ENCODE results near the gene SPG11. TPM values are rescaled to one million over a fixed set of nuclear protein-coding genes. Genes with fewer than 3 reads are reported as not detected.

SPG11 gene
- total and polyA plus RNA-seq, 9 of the 15 experiments (the other 6 are each of a cell fraction or from before 2014, with no cell fraction given): 23.3 to 71.2 (median 45.6) TPM

DNA sequence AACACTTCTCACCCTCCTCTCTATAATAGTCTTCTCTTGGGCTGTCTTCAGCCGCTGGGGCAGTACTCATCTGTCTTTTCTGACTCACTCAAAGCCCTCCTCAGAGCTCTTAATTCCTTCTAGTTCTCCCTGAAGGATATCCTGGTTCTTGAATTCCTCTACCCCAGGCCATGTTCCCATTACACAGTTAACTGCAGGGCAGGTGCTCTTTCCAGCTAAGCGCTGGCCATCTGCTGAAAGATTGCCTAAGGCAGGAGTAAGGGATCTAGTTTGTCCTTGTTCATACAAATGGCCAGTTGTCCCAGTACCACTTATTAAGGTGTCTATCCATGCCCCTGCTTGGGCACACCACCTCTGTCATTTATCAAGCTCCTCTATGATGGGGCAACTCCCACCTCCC is 10.2 kb upstream of the SPG11 start (continued):
- TF ChIP-seq CAMTA2 (CRISPR knock-in tag; conservative IDR thresholded peaks at IDR 0.05) (no peak), PHTF2 (CRISPR knock-in tag; IDR thresholded peaks at IDR 0.05) (no peak), ZNF695 (CRISPR knock-in tag; IDR thresholded peaks at IDR 0.05) (no peak), CCNT2 (IDR thresholded peaks at IDR 0.05; ENCODE audit: borderline replicate concordance, extremely low read depth, insufficient read length, low read depth, low read length) (no peak), XRCC3 (IDR thresholded peaks at IDR 0.05) (no peak), PPARD (CRISPR knock-in tag; IDR thresholded peaks at IDR 0.05) (no peak), MAFF (IDR thresholded peaks at IDR 0.05; ENCODE audit: low read length) (no peak), NFIC (IDR thresholded peaks at IDR 0.05) (no peak)
- TF ChIP-seq, protein P1, sequence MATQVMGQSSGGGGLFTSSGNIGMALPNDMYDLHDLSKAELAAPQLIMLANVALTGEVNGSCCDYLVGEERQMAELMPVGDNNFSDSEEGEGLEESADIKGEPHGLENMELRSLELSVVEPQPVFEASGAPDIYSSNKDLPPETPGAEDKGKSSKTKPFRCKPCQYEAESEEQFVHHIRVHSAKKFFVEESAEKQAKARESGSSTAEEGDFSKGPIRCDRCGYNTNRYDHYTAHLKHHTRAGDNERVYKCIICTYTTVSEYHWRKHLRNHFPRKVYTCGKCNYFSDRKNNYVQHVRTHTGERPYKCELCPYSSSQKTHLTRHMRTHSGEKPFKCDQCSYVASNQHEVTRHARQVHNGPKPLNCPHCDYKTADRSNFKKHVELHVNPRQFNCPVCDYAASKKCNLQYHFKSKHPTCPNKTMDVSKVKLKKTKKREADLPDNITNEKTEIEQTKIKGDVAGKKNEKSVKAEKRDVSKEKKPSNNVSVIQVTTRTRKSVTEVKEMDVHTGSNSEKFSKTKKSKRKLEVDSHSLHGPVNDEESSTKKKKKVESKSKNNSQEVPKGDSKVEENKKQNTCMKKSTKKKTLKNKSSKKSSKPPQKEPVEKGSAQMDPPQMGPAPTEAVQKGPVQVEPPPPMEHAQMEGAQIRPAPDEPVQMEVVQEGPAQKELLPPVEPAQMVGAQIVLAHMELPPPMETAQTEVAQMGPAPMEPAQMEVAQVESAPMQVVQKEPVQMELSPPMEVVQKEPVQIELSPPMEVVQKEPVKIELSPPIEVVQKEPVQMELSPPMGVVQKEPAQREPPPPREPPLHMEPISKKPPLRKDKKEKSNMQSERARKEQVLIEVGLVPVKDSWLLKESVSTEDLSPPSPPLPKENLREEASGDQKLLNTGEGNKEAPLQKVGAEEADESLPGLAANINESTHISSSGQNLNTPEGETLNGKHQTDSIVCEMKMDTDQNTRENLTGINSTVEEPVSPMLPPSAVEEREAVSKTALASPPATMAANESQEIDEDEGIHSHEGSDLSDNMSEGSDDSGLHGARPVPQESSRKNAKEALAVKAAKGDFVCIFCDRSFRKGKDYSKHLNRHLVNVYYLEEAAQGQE (IDR thresholded peaks at IDR 0.05; ENCODE audit: borderline replicate concordance): no peak
- TF ChIP-seq, protein P1 (CRISPR knock-in tag; IDR thresholded peaks at IDR 0.05; ENCODE audit: low read depth): no peak
- TF ChIP-seq, protein P2, sequence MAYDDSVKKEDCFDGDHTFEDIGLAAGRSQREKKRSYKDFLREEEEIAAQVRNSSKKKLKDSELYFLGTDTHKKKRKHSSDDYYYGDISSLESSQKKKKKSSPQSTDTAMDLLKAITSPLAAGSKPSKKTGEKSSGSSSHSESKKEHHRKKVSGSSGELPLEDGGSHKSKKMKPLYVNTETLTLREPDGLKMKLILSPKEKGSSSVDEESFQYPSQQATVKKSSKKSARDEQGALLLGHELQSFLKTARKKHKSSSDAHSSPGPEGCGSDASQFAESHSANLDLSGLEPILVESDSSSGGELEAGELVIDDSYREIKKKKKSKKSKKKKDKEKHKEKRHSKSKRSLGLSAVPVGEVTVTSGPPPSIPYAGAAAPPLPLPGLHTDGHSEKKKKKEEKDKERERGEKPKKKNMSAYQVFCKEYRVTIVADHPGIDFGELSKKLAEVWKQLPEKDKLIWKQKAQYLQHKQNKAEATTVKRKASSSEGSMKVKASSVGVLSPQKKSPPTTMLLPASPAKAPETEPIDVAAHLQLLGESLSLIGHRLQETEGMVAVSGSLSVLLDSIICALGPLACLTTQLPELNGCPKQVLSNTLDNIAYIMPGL (CRISPR knock-in tag; IDR thresholded peaks at IDR 0.05): no peak
- TF ChIP-seq, protein P3, sequence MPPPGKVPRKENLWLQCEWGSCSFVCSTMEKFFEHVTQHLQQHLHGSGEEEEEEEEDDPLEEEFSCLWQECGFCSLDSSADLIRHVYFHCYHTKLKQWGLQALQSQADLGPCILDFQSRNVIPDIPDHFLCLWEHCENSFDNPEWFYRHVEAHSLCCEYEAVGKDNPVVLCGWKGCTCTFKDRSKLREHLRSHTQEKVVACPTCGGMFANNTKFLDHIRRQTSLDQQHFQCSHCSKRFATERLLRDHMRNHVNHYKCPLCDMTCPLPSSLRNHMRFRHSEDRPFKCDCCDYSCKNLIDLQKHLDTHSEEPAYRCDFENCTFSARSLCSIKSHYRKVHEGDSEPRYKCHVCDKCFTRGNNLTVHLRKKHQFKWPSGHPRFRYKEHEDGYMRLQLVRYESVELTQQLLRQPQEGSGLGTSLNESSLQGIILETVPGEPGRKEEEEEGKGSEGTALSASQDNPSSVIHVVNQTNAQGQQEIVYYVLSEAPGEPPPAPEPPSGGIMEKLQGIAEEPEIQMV (tag; conservative IDR thresholded peaks at IDR 0.05; ENCODE audit: low read depth): no peak

Measured in K562 (cell line).